ENCODE results near the gene SPI1.
A peak's percentile ranks its signal among the peaks of the same experiment; 100 is the strongest.
"Not testable (repeated sequence)": the region's sequence is repeated elsewhere in the genome, so short reads cannot be mapped to it uniquely, and the experiment has no call there.

The SPI1 gene

DNA sequence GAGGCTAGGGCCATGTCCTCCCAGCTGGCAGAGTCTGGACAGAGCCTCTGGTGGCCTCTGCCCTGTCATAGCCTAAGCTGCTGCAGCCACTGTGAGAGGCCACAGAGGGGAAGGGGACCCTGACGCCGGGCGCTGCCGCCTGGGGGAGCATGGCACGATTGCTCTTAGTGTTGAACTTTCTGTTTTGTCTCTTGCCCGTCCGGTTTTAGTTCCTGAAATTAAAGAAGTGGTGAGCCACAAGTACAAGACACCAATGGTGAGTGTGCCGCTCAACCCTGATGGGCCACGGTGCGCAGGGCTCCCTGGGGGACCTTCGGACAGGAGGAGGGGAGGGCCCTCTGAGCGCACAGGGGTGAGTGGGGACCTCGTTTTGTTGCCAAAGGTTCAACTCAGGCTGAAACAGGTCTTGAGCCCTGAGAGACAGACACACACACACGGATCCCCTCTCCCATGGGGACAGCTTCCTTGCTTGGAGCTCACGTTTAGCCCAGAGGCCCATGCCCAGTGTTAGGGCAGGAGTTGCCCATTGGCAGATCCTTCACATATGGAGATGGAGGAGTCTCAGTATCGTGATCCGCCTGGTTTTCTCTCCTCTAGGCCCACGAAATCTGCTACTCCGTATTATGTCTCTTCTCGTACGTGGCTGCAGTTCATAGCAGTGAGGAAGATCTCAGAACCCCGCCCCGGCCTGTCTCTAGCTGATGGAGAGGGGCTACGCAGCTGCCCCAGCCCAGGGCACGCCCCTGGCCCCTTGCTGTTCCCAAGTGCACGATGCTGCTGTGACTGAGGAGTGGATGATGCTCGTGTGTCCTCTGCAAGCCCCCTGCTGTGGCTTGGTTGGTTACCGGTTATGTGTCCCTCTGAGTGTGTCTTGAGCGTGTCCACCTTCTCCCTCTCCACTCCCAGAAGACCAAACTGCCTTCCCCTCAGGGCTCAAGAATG, 49.6 kb downstream of the SPI1 start:
- DNase-seq (ENCODE audit: insufficient read length, low spot score), result no peak
- no peak for FAIRE-seq

DNA sequence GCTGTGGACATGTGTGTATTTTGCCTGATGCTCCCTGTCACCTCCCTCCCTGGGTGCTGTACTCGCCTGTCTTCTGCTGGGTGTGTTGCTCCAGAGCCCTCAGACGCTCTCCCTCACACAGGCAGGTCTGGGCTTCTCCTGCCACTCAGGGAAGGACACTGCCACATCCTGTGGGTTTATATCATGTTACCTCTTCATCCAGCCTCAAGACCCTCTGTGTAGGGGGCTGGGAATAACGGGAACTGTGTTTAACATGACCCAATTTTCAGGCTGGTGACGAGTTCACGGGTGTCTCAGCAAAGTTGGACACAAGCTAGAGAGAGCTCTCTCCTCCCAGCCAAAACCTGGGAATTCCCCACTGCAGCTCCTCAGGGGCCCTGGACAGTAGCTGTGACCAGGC, 50.4 kb downstream of the SPI1 start:
- no peak for FAIRE-seq
- DNase-seq (ENCODE audit: insufficient read length, low spot score), result no peak

DNA sequence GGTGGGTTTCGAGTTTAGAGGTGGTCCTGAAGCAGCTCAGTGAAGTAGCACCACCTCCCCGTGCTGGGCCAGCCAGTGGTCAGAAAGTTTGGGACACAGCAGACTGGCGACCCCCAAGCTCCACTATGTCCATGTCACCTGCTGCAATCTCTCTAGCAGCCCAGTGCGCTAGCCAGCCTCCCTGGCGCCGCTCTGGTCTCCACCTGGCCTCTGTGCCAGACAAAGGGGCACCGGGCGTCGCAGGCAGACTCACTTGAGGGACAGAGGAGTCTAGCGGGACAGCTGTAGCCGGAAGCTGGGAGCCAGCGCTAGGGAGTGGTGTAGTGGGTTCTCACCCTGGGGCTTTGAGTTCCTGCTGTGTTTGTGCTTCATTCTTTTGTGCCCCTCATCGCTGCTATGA, 51.3 kb downstream of the SPI1 start:
- FAIRE-seq (no peak), DNase-seq (ENCODE audit: insufficient read length, low spot score) (no peak)

DNA sequence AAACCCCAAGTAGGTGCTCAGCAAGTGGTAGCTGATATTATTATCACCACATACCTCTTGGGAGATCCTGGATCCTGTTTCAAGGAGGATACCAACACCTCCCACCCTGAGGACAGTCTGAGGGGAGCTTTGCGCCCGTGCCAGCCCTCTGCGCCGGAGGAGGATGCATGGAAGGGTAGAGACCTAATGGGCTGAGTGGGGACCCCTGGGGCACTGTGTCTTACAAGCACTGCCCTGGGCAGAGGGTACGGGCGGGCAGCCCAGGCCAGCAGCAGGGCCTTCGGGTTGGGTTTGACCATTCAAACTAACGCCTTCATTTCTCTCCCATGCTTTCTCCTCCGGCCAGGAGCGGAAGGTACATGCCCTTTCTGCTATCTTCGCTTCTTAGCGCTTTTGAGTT, 52.1 kb downstream of the SPI1 start:
- FAIRE-seq, result no peak
- DNase-seq (ENCODE audit: insufficient read length, low spot score), result no peak

DNA sequence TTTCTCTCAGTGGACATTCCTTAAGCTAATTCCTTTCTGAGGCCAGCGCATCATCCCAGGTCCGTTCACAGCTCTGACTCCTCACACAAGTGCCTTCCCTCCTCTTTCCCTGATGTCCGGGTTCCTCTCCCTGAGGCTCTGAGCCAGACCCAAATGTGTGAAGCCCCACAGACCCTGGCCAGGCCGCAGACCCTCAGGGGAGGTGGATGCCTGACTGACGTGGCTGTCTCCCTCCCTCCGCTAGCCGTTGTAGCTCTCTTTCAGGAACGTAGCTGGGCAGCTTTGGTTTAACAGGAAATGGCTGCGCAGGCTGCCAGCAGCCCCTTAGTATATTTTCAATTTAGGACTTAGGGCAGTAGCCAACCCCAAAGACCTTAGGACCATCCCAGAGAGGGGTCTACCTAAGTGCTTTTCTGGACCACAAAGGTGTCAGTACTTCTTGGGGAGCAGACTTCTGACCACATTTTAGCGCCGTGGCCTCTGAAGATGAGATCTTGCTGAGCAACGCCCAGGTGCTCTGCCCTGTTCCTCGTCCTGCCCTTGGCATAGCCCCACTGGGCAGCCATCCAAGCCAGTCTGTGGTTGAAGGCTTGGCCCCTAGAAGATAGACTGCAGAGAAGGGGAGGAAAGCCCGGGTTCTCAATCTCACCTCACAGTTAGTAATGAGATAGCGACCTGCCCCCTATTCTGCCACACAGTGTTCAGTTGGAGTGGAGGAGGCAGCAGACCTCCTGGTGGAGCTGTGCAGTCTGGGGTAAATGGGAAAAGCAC, 52.9 kb downstream of the SPI1 start:
- no peak for FAIRE-seq
- no peak for DNase-seq (ENCODE audit: insufficient read length, low spot score)

DNA sequence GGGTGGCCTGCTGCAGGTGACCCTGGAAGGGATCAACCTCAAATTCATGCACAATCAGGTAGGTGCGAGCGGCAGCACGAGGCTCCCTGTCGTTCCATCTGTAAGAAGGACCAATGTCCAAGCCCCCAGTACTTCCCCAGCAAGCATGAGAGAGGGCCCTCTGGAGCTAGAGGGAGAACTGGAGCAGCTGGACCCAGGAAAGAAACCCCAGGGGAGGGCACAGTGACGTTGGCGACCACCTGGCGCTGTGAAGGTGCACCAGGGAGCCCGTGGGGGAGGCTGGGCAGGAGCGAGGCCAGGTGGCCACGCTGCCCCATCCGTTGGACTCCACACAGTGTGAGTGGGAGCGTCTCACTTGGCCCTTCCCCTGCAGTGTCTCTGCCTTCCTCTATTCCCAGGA, 53.8 kb downstream of the SPI1 start:
- DNase-seq (ENCODE audit: insufficient read length, low spot score) (no peak), FAIRE-seq (no peak)

DNA sequence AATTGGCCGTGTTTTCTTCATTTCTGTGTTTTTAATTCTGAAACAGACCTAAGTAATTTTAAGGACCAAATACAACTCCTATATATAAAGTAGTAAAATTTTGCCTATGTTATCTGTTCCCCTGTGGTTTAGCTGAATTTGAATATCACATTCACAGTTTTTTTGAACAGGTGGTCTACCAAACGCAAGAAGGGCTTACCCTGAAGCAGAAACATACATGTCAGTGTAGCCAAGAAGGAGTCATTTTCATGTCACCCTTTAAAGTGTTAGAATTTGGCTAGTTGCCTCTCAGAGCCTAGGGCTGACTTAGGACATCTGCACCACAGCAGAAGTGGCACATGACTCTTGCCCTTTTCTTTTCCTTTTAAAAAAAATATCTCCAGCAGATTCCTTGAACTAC, 60.2 kb downstream of the SPI1 start:
- DNase-seq (ENCODE audit: insufficient read length, low spot score) (no peak), FAIRE-seq (no peak)

DNA sequence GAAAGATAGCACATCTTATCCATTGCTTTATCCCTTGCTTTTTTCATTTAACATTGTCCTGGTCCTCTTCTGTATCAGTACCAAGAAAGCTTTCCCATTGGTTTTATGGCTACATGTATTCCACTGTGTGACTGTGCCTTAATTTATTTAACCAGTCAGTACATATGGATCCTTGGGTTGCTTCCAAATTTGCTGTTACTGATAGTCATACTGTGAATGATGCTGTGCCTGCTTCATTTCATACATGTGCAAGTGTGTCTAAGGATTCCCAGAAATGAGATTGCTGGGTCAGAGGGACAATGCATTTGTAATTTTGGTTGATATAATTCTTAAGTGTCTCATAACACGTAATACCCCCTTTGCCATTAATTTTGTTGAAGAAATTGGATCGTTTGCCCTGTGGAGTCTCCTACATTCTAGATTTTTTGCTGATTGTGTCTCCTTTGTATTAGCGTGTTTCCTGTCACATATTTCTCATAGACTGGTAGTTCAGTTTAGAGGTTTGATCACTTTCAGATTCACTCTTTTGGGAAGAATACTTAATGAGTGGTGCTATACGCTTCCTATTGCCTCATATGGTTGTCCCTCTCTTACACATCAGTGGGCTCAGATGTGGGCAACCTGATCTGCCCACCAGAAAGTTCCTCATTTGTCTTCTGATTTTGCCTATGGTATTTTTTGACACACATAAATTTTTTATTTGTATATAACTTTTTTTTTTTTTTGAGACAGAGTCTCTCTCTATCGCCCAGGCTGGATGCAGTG, 61.1 kb downstream of the SPI1 start:
- DNase-seq (ENCODE audit: insufficient read length, low spot score), result no peak
- no peak for FAIRE-seq

DNA sequence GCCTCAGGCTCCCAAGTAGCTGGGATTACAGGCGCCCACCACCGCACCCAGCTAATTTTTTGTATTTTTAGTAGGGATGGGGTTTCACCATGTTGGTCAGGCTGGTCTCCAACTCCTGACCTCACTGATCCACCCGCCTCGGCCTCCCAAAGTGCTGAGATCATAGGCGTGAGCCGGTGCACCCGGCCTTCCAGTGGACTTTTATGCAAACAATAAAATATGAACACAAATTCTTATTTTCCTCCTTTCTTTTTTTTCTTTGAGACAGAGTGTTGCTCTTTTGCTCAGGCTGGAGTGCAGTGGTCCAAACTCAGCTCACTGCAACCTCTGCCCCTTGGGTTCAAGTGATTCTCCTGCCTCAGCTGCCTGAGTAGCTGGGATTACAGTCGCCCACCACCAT, 61.8 kb downstream of the SPI1 start:
- not testable (repeated sequence) for DNase-seq (ENCODE audit: insufficient read length, low spot score); FAIRE-seq

DNA sequence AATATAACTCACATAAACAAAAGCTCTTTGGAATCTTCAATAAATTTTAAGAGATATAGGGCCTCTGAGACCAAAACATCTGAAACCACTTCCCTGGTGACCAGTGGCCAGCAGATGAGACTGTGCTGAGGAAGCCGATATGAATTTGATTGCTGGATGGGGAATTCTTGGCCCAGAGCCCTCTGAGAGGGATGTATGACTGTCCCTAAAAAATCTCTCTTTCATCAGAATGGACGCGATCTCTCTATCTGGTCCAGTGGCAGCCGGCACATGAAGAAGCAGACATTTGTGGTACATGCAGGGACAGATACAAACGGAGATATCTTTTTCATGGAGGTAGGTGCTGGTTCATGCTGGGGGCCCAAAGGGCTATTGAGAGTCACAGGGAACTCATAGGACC, 63.4 kb downstream of the SPI1 start:
- no peak for FAIRE-seq
- DNase-seq (ENCODE audit: insufficient read length, low spot score), result no peak

DNA sequence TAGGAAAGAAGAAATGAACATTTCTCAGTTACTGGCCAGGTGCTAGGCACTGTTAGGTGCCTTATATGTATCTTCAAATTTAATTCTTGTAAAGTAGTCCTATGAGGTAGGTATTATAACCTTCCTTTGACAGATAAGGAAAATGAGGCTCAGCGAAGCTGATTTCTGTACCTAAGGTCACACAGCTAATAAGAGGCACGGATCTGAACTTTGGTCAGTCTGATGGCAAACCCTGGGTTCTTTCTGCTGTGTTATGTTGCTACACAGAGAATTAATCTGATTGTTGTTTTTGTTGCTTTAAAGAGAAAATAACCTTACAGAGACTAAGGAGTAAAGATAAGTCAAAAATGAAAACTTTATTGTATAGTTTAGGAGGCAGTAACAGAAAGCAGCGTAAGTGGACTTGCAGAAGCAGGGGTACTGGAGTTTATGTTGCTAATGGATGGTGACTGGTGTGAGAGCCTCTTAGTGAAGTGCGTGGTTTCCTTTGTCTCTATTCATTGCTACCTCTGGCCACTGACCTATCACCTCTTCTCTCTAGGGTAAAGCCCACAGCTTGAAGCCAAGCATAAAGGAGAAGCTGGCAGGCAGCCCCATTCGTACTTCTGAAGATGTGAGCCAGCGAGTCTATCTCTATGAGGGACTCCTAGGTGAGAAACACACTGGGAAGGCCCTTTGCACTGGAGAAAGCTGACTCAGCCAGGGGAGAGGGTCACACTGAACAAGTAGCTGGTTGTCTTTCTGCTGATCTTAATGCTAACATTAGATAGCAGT, 70.1 kb downstream of the SPI1 start:
- DNase-seq (ENCODE audit: insufficient read length, low spot score) (no peak), FAIRE-seq (no peak)

DNA sequence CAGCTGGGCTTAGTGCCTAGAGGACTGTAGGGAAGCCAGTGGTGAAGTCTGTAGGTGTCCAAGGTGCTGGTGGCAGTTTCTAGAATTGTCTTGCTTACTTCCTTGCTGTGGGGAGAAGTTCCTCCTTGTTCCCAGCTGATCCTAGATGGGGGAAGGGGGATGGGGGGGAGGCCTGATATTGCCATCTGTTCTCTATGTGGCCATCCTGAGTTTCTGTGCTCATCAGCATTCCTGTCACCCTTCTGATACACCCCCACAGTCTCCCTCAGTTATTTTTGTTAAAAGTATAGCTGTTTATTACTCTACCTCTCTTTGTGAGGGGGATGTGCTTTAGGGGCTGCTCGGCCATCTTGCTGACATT, 71.9 kb downstream of the SPI1 start:
- DNase-seq (ENCODE audit: insufficient read length, low spot score), result no peak
- no peak for FAIRE-seq

DNA sequence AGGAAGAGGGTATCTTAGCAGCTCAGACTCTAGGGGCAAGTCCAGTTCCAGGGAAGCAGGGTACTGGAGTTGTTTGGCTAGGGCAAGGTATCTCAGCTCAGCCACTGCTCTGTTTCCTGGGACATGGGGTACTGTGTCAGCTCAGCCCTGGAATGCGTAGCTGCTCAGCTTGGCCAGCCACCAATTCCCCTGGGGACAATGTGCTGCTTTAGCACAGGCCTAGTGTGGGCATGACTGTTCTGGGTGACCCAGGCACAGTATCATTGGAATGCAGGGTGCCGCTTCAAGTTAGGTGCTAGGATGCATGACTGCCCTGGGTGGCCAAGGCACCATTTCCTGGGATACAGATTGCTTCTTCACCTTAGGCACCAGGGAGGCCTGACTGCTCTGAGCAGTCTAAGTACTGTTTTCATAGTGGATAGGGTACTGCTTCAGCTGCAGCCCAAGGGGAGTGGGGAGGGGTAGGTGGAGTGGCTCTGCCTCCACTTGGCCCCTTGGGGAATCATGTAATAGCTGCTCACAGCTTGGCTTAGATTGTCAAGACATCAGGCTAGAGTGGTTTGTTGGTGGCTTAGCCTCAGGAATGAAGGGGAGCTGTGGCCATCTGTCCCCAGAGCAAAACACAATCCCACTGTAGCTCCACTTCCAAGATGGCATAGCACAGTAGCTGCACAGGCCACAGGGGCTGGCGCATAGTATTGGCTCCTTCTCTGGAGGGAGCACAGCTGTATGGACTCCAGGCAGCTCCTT, 72.4 kb downstream of the SPI1 start:
- peak; percentile 16 for FAIRE-seq

More for the DNA sequence above, 72.4 kb downstream of the SPI1 start:
- DNase-seq (ENCODE audit: insufficient read length, low spot score), result no peak

Measured in HTR-8/SVneo (cell line).